ENCODE results near the gene SRD5A1.

Gene SRD5A1

DNA sequence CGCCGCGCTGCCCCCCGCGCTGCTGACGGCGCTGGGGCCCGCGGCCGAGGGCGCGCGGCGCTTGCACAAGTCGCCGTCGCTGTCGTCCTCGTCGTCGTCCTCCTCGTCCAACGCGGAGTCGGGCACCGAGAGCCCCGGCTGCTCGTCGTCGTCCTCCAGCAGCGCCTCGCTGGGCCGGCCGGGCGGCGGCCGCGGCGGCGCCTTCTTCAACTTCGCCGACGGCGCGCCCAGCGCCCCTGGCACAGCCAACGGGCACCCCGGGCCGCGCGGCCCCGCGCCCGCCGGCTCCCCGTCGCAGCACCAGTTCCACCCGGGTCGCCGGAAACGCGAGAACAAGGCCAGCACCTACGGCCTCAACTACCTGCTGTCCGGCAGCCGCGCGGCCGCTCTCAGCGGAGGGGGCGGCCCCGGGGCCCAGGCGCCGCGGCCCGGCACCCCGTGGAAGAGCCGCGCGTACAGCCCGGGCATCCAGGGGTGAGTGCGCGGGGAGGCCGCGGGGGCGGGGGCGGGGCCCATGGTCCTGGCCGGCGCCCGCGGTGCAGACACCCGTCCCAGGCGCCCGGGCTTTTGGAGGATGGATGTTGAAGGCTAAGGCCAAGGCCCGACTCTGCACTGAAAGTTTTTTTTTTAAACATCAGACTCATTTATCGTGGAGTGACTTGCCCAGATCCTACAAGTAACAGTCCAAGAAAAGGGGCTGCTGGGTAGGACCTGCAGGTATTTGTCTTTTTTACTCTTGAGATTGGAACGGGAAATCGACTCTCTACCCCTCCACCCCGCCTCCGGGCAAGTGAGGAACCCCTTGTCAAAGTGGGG, 81.2 kb downstream of the SRD5A1 start:
- no peak for DNase-seq

- DNase-seq = no peak
Observed at GRCh38 chr5:6715271-6715670, 82.0 kb downstream of the SRD5A1 start.

DNA sequence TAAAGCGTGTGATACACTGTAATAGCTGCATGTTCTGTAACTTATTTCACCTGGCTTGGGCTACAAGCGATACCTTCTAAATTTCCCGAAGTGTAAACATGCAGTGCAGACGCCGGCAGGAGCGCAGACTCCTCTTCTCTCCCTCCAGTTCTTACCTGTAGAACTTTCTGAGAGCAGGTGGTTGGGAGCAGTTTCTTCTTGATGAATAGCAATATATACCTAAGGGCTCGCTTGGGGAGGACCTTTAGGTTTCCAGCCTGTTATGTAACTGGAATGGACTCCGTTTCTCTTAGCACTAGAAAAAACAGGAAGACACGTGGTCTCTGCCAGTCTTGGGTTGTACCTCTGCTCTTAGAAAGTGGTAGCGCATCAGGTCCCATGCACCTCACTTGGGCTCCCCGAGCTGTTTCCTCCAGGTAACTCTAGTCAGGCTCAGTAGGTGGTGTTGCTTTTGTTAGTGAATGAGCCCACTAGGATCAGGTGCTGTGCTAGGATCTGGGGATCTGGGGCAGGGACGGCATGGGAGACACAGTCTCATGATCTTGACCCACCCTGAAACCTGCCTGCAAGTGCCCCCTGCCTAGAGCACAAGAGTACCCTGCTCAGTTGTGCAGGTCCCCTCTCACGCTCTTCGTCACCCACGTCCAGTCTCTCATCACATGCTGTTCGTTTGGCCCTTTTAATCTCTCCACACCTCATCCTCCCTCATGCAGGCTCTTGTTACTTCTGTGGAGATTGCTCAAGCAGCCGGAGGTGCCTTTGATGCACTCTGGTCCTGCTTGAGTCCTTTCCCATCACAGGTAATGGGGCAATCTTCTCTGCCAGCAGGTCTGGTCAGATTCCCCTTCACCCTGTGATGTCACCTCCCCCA, 82.8 kb downstream of the SRD5A1 start:
- no peak for DNase-seq

GRCh38 chr5:6716629-6717149, 83.4 kb downstream of the SRD5A1 start:
- no peak for DNase-seq

GRCh38 chr5:6717247-6717646, 84.0 kb downstream of the SRD5A1 start:
- DNase-seq = no peak

DNA sequence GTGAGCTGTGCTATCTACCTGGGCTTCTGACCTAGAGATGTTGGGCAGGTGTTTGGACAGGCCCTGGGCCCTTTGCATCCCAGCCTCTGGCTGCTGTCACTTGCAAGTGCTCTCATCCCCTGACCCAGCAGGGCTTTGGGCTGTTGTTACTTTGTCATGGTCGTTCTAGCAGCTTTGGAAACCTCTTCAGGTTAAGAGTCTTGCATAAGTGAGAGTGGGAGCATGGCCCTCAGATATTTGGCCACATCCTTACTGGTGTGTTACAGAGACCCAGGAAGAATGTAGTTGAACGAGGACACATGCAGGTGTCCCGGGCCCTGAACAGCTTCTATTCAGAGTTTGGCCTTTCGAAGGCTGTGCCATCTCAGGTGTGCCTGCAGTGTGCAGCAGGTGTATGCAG, 84.4 kb downstream of the SRD5A1 start:
- DNase-seq = no peak

DNA sequence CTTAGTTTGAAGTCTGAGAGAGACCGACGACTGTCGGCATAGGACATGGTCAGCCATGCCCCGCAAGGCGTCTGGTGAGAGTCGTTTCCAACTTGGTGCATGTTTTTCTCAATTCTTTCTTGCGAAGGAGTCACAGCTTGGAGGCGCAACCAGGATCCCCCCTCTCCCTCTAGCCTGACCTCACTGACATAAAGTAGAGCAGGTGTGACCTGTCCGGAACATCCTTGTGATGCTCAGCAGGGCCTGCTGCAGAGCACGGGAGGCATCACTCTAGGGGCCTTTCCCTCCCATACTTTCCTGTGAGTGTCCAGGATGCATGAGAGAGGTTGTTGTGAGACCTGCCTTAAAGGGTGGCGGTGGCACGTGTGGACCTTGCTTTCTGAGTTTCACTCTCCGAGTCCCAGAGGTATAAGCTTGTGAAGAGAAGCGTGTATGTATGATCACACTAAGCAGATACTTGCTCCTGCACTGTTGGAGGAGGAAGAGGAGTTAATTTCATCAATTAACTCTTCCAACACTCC, 85.0 kb downstream of the SRD5A1 start:
- no peak for DNase-seq

DNA sequence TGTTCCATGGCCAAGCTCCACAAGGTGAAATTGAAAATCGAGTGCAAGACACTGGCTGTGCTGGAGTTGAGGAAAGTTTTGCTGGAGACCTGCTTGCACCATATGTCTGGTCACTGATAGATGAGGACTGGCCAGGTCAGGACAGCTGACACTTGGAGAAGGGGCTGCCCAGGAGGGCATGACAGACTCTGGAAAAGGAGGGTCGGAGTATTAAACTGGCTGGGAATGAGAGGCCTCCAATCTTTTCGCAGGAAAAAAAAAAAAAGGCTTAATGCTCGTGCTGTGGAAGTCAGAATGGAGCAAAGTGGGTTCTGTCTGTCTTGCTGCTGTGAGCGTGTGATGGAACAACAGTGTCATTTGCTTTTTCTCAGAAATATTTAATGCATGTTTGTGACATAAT, 85.5 kb downstream of the SRD5A1 start:
- DNase-seq = no peak

DNA sequence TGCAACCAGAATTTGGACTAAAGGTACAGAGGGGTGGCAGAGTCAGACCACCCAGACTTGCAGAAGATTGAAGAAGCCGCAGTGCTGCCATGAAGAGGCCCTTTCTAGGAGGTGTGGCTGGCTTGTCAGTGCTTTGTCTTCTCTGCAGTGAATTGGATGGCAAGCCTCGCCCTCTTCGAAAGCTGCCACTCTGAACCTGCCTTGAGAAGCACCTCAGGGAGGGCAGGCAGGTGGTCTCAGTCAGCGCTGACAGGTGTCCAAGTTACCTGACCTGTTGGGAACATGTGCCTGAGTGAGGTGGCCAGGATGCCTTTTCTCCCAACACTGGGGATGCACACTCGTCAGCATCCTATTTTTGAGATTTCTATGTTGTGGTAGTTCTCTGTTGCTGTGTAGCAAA, 86.2 kb downstream of the SRD5A1 start:
- DNase-seq = no peak

GRCh38 chr5:6719896-6720560, 86.8 kb downstream of the SRD5A1 start:
- DNase-seq = no peak

GRCh38 chr5:6720561-6720921, 87.3 kb downstream of the SRD5A1 start:
- no peak for DNase-seq

DNA sequence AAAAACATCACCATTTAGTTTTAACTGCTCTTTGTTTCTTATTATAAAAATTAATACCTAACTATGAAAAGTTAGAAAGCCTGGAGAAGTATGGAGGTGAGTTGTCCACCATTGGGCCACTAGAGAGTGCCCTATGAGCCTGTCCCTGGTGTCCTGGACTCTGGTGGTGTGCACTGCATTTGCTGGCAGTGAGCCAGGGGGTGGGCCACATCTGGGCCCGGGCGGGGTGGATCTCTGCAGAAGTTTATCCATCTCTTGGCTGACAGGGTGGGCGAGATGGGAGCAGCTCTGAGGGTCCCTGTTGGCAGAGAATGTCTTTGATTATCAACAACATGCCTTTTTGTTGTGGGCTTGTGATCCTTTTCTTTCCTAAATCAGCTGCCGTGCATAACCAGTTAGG, 88.2 kb downstream of the SRD5A1 start:
- no peak for DNase-seq

DNA sequence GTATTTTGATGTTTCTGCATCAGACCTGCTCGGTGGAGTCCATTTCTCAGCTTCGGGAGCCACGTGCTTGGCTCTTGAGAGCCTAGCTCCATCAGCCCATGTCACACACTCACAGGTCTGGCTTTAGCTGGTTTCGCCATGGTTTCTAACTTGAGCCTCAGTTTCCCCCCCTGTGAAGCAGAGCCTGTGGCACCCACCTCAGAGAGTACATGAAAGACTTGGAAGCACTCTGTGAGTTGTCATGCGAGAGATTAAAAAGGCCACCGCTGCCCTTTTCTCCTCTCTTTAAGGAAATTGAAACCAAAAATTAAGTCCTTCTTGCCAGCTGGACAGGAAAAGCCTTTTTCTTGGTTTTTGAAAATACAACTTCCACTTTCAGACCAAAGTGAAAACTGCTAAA, 88.8 kb downstream of the SRD5A1 start:
- no peak for DNase-seq

GRCh38 chr5:6723122-6723815, 90.0 kb downstream of the SRD5A1 start:
- DNase-seq = no peak

GRCh38 chr5:6723816-6724300, 90.6 kb downstream of the SRD5A1 start:
- DNase-seq = no peak

Data from CD4-positive, alpha-beta T cell treated with Interferon gamma for 1 hour (primary cell).